ENCODE data around the gene DUSP19.

The DUSP19 gene

GRCh38 chr2:183069174-183069573 is 9.4 kb upstream of the DUSP19 start:
- no peak for DNase-seq

GRCh38 chr2:183070942-183071844 is 7.4 kb upstream of the DUSP19 start:
- DNase-seq: no peak

GRCh38 chr2:183072177-183072576 is 6.4 kb upstream of the DUSP19 start:
- DNase-seq: no peak

- no peak for DNase-seq
Measured at GRCh38 chr2:183078163-183078463, 434 bp upstream of the DUSP19 start.

- DNase-seq: no peak
Measured at GRCh38 chr2:183079139-183079775, 710 bp downstream of the DUSP19 start.

- no peak for DNase-seq
Measured at GRCh38 chr2:183081911-183082310, 3.4 kb downstream of the DUSP19 start.

GRCh38 chr2:183088061-183088460 is 9.5 kb downstream of the DUSP19 start:
- no peak for DNase-seq

- no peak for DNase-seq
Measured at GRCh38 chr2:183089192-183089851, 10.8 kb downstream of the DUSP19 start.

- no peak for DNase-seq
Measured at GRCh38 chr2:183091318-183091953, 12.9 kb downstream of the DUSP19 start.

GRCh38 chr2:183091954-183092345 is 13.4 kb downstream of the DUSP19 start:
- DNase-seq: no peak

GRCh38 chr2:183093857-183094657 is 15.5 kb downstream of the DUSP19 start:
- DNase-seq: no peak

GRCh38 chr2:183105402-183106134 is 27.0 kb downstream of the DUSP19 start:
- no peak for DNase-seq

- DNase-seq: no peak
Measured at GRCh38 chr2:183112577-183112976, 34.0 kb downstream of the DUSP19 start.

- no peak for DNase-seq
Measured at GRCh38 chr2:183113630-183114029, 35.1 kb downstream of the DUSP19 start.

- DNase-seq: no peak
Measured at GRCh38 chr2:183117226-183117625, 38.7 kb downstream of the DUSP19 start.

- no peak for DNase-seq
Measured at GRCh38 chr2:183123117-183123958, 44.8 kb downstream of the DUSP19 start.

- DNase-seq: no peak
Measured at GRCh38 chr2:183123959-183124221, 45.3 kb downstream of the DUSP19 start.

- DNase-seq: peak; percentile 83 to 89
Measured at GRCh38 chr2:183124222-183124956, 45.8 kb downstream of the DUSP19 start, which contains the start of gene NUP35. NUP35 (plus strand) TSS chr2:183124443; CDS start chr2:183124458, 15 bp downstream.

- no peak for DNase-seq
Measured at GRCh38 chr2:183124957-183125255, 46.4 kb downstream of the DUSP19 start.

- no peak for DNase-seq
Measured at GRCh38 chr2:183125659-183126341, 47.3 kb downstream of the DUSP19 start.
